Stimulated activated CD8-positive, alpha-beta memory T cell treated with anti-CD3 and anti-CD28 coated beads, Interleukin-12 subunit alpha, Interleukin-12 subunit beta, amount 100 ng/mL, for 1 hour (primary cell): Measurements from ENCODE around the gene NCEH1.
"Not testable (repeated sequence)": the region's sequence is repeated elsewhere in the genome, so short reads cannot be mapped to it uniquely, and the experiment has no call there.

Experiments
- DNase-seq: peaks from one replicate; pipeline ENCODE4 v3.0.0-alpha.2; 2020; ENCODE audit warnings: low read depth

The NCEH1 gene

DNA sequence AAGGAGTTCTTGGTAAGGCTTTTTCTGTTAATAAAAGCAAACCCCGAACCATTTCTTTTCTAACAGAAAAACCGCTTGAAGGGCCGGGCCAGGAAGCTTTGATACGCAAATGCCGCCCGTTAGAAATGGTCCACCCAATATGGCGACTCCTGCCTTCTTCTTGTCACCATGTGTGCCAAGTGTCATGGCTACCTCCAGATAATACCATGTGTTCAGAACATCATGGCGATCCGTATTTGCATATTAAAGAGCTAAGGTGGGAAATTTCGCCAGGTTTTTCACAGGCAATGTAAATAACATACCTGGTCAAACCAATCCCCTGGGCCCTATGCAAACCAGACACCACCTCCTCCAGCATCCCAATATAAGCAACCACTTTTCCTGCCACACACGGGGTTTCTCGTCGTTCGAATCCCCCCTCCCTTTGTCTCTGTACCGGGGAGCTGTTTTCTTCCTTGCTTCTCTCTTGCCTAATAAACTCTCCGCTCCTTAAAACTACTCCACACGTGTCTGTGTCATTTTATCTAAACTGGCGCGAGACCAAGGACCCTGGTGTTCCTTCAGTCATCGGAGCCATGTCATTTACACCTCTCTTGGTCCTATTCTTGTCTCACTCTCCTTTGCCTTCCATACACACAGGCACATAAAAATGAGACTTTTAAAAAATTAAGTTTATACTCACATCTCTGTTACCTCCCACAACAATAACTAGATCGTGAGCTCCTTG lies 34.5 kb downstream of the NCEH1 start:
- DNase-seq = no peak

DNA sequence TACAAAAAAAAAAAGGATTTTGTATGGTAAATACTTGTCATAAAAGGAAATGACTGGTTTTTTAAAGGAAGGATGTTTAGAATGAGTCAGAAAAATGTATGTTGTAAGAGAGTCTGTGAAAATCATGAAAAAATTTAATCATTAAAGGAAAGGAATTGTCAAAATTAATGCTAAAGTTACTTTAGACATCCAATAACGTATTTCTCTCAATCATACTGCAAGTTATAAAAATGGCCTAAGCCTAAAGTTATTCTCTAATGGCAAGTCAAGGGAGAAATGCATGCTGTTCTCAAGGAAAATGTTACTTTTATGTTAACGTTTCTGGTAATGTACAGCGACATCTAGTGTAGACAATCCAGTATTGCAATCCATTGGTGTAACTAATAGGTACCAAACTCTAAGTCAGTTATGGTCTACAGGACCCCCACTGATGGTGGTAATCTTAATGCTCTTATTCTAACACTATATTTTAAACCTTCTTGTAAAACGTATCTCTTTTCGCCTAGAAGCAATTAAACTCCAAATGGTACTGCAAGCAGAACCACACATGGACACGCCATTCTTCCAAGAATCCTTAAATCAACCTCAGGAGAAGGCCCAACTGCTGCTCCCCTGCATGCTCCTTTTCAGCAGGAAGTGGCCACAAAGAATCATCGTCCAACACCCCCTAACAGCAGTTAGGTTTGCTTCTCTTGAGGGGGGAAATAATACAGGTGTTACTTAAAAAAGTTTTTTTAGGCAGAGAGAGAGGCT lies 35.2 kb downstream of the NCEH1 start:
- no peak for DNase-seq

DNA sequence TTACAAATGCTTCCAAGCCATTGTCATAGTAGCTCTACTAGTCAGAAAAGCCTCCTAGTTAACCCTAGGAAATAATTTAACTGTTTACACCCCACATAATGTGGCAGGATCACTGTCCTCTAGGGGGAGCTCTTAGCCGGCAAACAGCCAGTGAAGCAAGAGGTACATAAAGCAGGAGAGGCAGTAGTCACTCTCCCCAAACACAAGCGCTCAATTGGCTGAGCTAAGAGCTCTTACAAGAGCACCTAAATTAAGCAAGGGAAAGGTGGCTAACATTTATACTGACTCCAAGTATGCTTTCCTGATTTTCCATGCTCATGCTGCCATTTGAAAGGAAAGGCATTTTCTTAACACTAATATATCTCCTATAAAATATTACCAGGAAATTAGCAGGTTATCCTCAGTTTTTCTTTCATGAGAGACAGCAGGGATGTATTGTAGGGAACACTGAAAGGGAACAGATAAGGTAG lies 37.6 kb downstream of the NCEH1 start:
- peak; percentile 11 for DNase-seq

DNA sequence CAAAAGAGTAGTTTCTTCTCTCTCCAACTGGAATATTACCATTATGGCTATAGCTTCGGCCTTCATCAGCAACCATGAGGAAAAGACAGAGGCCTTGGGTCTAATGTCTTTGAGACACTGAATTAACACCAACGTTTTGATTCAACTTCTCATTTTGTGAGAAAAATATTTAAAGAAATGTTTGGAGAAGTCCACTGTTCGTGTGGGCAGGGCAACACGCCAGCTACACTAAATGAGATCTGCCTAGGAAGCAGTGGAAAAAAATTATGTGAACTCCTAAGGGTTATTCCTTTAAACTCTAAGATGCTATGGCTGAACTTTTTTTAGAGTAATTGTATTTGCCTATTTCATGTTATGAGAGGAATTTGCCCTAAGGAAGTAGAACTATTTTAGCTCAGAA lies 41.8 kb downstream of the NCEH1 start:
- no peak for DNase-seq

DNA sequence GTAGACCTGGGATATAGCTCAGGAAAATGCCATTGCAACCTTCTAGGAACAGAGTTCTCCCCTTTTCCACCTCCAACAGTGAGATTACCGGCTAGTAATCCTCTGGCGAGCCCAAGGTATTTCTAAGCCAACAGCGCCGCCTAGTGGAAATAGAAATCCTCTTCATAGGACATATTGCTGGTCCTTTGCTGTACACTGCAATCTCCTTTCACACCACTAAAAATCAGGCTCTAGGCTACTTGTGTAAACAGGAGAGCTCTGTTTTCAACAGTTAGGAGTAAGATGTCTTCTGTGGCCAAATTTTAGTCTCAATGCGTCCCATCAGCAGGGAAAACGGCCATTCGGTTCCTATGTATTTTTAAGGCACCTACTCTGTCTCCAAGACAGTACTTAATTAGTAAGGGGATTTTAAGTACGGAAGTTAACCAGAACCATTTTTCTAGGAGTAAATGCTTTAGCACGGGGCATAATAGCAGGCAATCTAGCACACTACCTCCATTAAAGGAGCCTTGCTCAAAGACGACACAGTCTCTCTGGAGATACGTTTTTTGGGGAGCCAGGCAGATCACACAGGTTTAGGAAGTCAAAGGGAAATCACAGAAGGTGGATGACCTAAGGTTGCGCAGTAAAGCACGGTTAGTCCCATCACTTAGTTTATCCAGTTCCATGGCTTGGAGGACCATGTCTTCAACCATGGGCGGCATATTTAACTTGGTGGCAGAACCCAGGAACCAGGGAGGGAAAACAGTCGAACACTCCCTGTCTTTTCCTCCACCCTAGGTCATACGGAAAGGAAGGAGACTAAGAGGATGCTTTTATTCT lies 43.8 kb downstream of the NCEH1 start:
- DNase-seq = peak; percentile 66

DNA sequence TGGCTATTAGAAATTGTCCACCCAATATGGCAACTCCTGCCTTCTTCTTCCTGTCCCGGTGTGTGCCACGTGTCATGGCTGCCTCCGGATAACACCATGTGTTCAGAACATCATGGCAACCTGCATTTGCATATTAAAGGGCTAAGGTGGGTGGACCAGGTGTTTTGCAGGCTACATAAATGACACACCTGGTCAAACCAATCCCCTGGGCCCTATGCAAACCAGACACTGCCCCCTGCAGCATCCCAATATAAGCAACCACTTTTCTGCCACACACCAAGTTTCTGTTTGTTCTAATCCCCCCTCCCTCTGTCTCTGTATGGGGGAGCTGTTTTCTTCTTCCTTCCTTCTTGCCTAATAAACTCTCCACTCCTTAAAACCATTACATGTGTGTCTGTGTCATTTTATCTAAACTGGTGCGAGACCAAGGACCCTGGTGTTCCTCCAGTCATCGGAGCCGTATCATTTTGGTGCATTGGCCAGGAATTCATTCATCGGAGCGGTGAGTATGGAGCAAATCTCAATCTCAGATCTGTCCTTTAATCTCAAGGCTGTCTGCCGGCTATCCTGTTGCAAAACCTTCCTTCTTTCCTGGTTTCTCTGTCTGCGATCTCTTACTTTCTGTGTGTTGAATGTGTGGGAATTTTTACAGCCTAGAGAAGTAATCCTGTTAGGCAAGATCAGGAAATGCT lies 44.5 kb downstream of the NCEH1 start:
- no peak for DNase-seq

DNA sequence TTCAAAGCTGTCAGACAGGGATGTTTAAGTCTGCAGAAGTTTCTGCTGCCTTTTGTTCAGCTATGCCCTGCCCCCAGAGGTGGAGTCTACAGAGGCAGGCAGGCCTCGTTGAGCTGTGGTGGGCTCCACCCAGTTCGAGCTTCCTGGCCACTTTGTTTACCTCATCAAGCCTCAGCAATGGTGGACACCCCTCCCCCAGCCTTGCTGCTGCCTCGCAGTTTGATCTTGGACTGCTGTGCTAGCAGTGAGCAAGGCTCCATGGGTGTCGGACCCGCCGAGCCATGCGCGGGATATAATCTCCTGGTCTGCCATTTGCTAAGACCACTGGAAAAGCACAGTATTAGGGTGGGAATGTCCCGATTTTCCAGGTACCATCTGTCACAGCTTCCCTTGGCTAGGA lies 45.4 kb downstream of the NCEH1 start:
- not testable (repeated sequence) for DNase-seq

DNA sequence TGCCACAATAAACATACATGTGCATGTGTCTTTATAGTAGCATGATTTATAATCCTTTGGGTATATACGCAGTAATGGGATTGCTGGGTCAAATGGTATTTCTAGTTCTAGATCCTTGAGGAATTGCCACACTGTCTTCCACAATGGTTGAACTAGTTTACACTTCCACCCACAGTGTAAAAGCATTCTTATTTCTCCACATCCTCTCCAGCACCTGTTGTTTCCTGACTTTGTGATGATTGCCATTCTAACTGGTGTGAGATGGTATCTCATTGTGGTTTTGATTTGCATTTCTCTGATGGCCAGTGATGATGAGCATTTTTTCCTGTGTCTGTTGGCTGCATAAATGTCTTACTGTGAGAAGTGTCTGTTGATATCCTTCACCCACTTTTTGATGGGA lies 50.4 kb downstream of the NCEH1 start:
- DNase-seq = not testable (repeated sequence)

DNA sequence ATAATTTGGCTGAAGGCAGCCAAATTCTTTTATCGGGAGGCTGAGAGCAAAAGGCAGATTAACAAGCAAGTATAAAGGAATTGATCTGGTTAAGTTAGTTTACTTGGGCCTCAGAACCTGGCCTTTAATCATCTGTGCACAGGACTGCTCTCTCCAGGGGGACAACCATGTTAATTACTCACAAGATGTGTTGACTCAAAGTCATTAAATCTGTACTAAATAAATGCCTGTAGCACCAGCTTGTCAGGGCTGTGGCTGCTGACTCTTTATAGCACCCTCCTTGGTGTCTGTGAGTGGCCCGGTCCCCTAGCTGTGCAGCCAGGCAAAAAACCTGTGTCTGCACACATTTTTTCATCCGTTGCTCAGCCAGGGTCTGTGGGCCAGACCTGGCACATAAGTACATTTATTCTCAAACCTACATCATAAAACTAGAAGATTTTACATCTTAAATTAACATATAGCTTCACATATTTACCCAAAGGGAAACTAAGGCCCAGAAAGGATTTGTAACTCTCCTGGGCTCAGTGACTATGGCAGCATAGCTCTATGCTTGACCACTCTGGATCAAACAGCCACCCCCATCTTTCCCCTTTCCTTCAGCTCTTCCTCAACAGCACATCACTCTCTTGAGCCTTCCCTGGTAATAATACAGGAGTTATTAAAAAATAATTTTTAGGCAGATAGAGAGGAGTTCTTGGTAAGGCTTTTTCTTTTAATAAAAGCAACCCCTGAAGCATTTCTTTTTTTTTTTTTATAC lies 51.4 kb downstream of the NCEH1 start:
- DNase-seq = no peak

DNA sequence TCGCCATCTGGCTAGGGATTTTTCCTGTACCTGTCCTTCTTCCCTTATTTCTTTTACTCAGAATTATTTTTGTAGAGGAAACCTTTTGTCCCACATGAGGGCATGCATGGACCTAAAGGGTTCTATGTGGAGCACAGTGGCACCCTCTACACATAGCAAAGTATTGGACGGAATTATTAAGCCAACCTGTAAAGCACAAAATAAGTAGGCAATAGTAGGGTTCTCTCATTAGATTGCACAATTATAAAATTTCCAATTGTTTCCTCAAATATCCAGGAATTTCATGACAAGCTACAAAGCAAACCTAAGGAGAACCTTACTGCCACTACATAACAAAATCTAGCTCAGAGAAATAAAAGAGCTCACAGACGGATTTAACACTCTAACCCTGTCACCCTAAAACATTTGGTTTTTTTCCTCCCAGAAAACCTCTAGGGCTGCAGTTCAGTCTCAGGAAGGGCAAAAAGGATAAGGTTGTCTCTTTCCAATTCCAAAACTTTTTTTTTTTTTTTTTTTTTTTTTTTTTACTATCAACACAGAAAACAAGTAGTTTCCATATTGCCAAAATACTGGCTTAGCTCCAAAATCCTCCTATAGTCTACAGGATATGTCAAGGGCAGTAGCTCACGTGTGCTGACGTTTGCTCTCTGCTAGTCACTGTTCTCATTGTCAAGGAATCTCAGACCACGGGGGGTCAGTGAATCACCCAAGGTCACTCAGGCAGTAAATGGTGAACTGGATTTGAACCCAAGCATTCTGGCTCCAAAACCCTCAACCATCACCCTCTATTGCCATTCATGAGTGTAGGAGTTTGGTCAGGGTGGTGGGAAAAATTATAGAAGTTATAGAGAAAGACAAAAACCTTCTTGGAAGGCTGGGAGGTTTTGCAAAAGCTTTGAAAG lies 52.3 kb downstream of the NCEH1 start:
- no peak for DNase-seq

DNA sequence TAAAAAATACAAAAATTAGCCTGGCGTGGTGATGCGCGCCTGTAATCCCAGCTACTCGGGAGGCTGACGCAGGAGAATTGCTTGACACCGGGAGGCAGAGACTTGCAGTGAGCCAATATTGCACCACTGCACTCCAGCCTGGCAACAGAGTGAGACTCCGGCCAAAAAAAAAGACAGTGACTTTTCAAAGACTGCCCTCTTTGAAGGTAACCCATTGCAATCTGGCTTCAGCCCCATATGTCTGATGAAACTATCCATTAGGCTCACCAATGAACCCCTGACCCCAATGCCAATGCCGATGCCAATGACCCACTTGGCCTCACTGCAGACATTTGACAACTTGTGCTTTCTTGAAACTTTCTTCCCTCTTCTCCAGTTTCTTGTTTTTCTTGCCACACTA lies 54.3 kb downstream of the NCEH1 start:
- no peak for DNase-seq

DNA sequence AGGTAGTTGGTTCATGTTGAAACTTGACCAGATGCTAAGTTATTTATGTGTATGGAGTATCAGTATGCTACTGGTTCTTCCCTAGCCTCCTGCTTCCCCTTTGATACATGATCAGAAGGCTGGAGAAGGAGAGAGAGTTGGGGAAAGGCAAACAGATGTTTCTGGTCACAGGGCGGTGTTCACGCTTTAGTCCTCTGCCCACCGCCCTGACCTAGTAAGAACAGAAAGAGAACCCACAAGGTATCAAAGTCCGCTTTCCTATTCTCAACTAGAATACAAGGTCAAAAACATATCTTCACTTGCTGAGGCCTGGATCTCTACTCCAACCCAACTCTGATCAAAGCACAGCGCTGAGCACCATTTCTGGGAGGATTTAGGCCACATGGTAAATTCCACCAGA lies 55.5 kb downstream of the NCEH1 start:
- DNase-seq = no peak

DNA sequence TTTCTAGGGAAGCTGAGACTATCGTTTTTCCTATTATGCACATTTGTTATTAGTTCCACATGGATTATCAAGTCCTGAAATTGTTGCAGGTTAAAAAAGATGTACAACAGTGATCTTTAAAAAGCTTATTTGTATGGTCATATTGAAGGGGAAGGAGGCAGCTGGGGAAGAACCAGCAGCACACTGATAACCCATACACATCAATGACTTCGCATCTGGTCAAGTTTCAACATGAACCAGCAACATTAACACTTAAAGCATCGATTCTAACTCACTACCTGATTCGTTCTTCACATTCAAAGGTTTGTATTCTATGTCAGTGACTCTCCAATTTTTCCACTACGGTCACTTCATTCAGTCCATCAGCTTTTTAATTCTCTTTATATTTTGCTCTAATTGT lies 56.4 kb downstream of the NCEH1 start:
- DNase-seq = no peak

DNA sequence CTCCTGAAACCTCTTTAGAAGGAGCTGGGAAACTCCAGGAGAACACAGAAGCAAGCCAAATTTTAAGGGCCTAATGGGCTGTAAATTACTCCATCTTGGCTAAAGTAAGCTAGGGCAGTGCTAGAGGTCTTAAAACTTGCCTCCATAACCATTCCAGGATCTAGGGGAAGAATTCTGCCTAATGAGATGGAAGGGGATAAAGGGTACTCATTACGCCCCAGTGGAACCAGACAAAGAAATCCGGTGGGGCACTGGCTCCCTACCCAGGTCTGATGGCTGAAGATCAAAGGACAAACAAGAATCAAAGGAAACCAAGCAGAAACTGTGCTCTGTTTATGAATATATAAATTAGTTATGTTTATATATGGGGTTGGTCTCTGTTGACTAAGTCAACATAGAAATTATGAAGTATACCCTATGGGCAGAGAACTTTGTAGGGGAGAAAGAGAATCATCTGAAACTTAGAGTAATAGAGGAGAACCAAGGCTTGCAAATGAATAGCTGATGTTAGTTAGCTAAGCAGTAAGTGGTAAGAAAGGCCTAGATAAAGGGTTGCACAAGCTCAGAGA lies 57.8 kb downstream of the NCEH1 start:
- DNase-seq = no peak

DNA sequence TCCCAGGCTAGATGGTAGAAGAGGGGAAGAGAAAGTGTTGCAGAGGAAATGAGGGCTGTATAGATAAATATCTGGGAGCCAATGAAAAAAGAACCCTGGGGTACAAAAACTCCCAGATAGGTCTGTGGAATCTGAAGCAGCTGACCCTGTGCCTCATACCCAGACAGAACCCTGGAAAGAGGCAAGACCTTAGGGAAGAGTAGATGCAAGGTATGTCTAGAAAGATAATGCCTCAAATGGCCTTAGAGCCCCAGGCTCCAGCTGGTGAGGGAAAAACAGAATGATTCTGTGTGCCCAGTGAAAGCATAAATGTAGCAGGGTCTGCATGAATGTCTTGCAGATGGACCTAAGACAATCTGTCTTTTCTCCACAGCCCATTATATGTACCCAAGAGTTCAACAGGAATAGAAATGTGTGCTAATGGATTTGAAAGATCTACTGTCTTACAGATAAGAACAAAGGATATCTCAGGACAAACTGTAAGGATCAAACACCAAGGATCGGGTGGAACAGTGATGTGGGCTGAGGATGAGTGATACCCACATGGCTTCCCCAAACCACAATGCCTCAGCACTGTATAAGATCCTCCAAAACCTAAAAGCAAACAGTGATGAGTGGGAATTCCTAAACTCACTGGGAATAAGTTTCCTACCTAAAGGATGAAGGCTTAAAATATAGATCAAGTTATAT lies 58.8 kb downstream of the NCEH1 start:
- no peak for DNase-seq

DNA sequence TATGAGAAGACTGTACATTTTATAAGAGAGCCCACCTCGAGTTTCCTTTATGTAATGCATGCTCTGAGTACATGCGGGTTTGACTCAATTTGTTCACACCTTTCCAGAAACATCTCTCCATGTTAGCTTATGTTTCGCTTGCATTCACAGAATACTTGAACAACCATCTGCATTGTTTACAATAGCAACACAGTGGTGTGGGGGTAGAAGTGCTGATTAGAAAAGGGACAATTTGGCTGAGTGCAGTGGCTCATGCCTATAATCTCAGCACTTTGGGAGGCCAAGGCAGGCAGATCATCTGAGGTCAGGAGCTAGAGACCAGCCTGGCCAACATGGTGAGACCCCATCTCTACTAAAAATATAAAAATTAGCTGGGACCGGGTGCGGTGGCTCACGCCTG lies 60.9 kb downstream of the NCEH1 start:
- DNase-seq = no peak

DNA sequence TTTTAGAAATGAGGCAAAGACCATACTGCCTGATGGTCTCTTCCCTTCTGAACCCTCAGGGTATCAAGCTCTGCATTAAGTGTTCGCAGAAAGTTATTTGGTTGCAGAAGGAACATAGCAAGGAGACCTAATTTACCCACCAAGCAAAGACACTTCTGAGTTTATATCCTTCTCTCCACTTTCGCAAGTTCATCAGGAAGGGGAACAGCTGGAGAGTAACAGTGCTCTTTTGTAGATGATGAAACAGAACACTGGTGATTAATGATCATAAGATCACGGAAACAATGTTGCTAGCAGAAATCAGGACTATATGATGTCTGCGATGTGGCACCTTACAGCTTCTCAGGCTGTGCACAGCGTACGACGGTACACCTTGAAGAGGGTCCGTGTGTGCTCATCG lies 62.1 kb downstream of the NCEH1 start:
- no peak for DNase-seq

DNA sequence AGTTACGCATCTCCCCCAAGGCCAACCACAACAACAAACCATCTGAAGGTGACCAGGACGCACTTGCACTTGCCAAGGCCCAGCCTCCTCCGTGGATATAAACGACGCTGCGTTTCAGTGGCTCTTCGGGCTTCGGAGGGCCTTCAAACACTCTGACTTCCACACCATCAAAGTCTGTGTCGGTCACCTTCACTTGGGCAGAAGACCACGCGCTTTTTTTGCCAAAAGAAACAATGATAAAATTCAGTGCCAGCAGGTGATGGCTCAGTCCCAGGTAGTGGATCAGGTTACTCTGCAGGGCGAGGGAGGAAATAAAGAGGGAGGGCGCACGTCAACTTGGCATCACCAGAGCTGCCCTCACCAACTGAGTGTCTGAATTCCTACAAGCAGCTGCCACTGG lies 63.0 kb downstream of the NCEH1 start:
- no peak for DNase-seq

DNA sequence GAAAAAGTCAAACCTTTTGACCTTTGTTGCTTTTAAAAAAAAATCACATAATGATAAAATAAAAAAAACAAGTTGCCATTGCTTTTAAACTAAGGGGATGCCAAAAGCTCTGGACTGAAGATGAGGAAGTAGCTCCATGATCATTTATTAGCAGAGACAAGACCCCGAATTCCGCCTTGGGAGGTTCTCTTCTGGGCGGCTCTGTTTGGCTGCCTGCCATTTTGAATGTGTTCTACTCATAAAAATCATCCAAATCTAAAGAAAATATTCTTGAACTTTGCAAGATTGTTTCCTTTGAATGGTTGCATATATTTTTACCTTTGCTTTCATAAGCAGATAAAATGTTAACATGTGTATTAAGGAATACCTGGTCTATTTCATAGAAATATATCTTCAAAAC lies 63.8 kb downstream of the NCEH1 start:
- DNase-seq = no peak
